ENCODE data around the gene FURIN.

The FURIN gene

DNA sequence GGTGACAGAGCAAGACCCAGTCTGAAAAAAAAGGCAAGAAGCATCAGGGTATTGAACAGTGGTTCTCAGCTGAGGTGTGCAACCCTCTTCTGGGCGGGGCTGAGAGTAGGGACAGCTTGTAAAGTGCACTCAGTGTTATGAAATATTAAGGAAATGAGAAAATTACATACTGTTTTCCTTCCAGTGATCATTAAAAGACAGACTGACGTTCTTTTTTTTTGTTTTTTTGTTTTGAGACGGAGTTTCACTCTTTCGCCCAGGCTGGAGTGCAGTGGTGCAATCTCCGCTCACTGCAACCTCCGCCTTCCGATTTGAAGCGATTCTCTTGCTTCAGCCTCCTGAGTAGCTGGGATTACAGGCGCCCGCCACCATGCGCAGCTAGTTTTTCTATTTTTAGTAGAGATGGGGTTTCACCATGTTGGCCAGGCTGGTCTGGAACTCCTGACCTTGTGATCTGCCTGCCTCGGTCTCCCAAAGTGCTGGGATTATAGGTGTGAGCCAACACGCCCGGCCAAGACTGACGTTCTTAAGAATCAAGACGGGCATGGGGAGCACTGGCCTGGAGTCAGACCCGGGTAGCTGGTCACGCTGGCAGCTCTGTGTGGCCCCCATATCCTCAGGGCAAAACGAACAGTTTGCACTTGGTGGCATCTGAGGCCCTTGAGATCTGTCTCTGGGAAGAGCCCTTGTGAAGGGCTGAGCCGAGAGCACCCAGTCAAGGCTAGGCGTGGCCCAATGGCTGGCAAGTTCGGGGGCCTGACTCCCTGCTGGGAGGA, 46.1 kb downstream of the FURIN start:
- TF ChIP-seq, protein P1, sequence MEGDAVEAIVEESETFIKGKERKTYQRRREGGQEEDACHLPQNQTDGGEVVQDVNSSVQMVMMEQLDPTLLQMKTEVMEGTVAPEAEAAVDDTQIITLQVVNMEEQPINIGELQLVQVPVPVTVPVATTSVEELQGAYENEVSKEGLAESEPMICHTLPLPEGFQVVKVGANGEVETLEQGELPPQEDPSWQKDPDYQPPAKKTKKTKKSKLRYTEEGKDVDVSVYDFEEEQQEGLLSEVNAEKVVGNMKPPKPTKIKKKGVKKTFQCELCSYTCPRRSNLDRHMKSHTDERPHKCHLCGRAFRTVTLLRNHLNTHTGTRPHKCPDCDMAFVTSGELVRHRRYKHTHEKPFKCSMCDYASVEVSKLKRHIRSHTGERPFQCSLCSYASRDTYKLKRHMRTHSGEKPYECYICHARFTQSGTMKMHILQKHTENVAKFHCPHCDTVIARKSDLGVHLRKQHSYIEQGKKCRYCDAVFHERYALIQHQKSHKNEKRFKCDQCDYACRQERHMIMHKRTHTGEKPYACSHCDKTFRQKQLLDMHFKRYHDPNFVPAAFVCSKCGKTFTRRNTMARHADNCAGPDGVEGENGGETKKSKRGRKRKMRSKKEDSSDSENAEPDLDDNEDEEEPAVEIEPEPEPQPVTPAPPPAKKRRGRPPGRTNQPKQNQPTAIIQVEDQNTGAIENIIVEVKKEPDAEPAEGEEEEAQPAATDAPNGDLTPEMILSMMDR (IDR thresholded peaks at IDR 0.05; ENCODE audit: low read depth, low read length, missing control alignments), result no peak
- no peak overlapping the region for H3K4me3 ChIP-seq (replicated peaks; ENCODE audit: low read depth, low read length)
- DNase-seq (ENCODE audit: extremely low read depth, low read depth), result no peak

DNA sequence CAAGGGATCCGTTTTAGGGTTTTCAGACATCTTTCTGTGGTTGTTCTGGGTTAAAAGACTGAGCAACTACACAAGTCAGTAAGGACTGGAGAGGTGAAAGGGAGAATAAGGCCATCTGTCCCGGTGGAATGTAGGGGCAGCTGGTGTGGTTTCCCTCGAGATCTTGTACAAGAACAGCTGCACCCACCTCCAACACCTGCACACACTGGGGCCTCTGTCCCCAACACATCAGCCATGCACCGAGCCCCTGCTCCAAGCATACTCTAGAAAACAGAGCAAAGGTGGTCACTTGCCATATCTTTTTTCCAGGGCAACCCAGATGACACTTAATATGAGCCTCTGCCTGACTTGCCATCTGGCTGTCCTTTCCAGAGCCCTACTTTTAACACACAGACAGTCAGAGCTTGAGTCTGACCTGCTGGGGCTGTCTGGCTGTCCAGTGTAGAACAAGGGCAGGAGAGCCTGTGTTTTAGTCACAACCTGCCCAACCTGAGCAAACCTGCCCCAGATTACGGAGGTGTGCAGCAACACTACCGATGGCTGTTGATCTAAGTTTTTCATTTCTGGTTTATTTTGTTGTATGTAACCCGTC, 46.9 kb downstream of the FURIN start:
- TF ChIP-seq, protein P1 (IDR thresholded peaks at IDR 0.05; ENCODE audit: low read depth, low read length, missing control alignments), result no peak
- no peak for DNase-seq (ENCODE audit: extremely low read depth, low read depth)
- H3K4me3 ChIP-seq (replicated peaks; ENCODE audit: low read depth, low read length), result no peak overlapping the region

DNA sequence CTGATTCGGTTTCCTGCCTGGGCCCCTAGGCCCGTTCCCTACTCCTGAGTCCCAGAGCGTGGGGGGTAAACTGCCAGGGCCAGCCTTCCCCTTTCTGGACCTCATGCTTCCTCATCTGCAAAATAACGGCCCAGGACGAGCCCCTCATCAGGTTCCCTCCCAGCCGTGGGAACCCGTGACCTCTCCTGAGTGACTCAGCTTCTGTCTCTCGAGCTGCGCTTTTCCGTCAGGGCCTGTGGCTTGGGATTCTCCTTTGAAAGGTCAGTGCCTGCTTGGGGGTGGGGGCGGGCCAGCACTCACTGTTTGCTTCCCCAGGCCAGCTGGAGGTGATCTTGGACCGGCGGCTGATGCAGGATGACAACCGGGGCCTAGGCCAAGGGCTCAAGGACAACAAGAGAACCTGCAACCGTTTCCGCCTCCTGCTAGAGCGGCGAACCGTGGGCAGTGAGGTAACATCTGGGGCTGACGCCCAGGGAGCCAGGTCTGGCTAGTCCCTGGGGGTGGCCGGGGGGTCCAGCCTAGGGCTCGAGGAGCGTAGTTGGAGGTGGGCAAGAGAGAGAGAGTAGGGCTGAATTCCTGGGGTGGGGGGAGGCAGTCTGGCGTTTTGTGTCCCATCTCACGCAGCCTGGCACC, 47.5 kb downstream of the FURIN start:
- TF ChIP-seq, protein P1 (IDR thresholded peaks at IDR 0.05; ENCODE audit: low read depth, low read length, missing control alignments), result no peak
- DNase-seq (ENCODE audit: extremely low read depth, low read depth), result no peak
- H3K4me3 ChIP-seq (replicated peaks; ENCODE audit: low read depth, low read length), result no peak overlapping the region

DNA sequence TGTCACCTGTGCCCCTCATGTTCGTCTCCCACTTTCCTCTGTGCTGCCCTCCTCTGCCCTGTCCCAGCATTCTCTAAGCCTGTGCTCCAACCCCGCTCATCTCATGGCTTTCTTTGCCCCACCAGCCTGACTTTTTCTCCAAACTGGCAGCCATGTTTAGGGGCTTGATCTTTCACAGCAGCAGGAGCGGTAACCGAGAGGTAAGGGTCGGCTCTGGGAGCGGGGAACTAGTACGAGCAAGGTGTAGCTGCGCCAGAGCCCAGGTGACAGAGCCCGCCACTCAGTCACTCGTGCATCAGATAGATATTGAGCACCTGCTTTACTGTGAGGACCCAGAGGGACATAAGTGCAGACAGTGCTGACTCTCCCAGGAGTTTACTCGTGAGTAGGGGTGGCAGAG, 48.1 kb downstream of the FURIN start:
- no peak for DNase-seq (ENCODE audit: extremely low read depth, low read depth)
- no peak overlapping the region for H3K4me3 ChIP-seq (replicated peaks; ENCODE audit: low read depth, low read length)
- TF ChIP-seq, protein P1 (IDR thresholded peaks at IDR 0.05; ENCODE audit: low read depth, low read length, missing control alignments), result no peak

DNA sequence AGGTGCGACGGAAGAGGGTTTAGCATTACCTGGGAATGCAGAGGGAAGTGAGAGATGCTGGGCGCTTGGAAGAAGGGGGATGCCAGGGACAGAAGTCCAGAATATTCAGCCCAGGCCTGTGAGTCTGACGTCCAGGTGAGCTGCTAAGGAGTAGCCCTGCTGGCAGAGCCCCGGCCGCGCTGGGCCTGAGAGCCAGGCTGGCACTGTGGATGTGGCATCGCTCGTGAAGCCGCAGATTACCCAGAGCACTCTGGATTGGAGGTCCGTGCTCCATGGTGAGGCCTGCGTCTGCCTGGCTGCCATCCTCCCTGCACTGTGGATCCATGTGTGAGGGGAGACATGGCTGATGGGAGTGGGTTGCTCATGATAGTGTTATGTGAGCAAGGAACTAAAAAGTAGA, 49.2 kb downstream of the FURIN start:
- TF ChIP-seq, protein P1 (IDR thresholded peaks at IDR 0.05; ENCODE audit: low read depth, low read length, missing control alignments), result no peak
- H3K4me3 ChIP-seq (replicated peaks; ENCODE audit: low read depth, low read length), result no peak overlapping the region
- no peak for DNase-seq (ENCODE audit: extremely low read depth, low read depth)

DNA sequence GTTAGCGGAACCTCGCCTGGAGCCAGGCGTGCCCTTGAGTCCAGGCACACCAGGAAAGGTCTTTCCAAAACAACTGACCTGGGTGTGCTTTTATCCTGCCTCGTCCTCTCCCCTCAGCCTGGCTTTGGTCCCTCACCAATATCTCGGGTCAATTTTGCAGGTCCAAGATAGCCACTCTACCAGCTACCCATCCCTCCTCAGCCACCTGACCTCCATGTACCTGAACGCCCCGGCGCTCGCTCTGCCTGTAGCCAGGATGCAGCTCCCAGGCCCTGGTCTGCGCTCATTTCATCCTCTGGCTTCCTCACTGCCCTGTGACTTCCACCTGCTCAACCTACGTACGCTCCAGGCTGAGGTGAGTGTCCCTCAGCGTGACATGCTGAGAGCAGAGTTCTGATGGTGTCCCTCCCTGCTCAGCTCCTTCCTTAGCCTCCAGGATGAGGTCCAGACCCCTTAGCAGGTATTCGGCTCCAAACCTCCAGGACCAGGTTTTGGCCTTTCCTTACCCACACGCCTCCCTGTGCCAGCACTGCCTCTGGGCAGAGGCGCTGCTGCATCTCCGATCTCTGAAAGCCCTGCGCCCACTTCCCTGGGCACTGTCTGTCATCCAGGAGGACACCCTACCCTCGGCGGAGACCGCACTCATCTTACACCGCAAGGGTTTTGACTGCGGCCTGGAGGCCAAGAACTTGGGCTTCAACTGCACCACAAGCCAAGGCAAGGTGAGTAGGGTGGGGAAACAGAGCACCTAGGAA, 49.8 kb downstream of the FURIN start:
- H3K4me3 ChIP-seq (replicated peaks; ENCODE audit: low read depth, low read length), result no peak overlapping the region
- DNase-seq (ENCODE audit: extremely low read depth, low read depth), result no peak
- TF ChIP-seq, protein P1 (IDR thresholded peaks at IDR 0.05; ENCODE audit: low read depth, low read length, missing control alignments), result no peak
